C4-2B (cell line): ENCODE data around the gene PTPRD.

Experiments used
- ZFX ChIP-seq: fragments of 450-650 bp; IDR thresholded peaks from 2 replicates; pipeline ENCODE4 v1.6.1; 2017
- TF ChIP-seq, protein P1 (sequence below): fragments of 450-650 bp; conservative IDR thresholded peaks from 2 replicates; pipeline ENCODE4 v1.5.1; 2017; ENCODE audit warnings: mild to moderate bottlenecking

DNA sequence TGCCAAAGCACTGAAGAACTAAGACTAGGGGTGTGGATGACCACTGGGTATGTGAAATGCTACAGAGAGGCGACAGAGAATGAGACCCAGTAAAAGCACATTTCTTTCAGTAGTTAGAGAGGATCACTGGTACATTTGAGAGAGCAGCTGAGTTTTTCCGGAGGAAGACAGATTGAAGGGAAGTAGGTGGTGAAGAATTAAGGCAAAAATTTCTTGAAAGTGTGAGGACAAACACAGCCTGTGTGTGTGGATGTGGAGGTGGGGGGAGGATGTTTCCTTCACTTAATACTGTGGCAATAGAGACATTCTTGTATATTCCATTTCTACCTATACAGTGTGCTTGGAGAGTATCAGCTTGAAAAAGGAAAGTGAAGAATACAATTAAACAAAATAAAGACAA lies 1942.1 kb downstream of the PTPRD start:
- TF ChIP-seq, protein P1, sequence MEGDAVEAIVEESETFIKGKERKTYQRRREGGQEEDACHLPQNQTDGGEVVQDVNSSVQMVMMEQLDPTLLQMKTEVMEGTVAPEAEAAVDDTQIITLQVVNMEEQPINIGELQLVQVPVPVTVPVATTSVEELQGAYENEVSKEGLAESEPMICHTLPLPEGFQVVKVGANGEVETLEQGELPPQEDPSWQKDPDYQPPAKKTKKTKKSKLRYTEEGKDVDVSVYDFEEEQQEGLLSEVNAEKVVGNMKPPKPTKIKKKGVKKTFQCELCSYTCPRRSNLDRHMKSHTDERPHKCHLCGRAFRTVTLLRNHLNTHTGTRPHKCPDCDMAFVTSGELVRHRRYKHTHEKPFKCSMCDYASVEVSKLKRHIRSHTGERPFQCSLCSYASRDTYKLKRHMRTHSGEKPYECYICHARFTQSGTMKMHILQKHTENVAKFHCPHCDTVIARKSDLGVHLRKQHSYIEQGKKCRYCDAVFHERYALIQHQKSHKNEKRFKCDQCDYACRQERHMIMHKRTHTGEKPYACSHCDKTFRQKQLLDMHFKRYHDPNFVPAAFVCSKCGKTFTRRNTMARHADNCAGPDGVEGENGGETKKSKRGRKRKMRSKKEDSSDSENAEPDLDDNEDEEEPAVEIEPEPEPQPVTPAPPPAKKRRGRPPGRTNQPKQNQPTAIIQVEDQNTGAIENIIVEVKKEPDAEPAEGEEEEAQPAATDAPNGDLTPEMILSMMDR: no peak
- TF ChIP-seq ZFX: no peak
